ENCODE measurements around the gene CD55.
A peak's percentile ranks its signal among the peaks of the same experiment; 100 is the strongest.

CD55 gene

DNA sequence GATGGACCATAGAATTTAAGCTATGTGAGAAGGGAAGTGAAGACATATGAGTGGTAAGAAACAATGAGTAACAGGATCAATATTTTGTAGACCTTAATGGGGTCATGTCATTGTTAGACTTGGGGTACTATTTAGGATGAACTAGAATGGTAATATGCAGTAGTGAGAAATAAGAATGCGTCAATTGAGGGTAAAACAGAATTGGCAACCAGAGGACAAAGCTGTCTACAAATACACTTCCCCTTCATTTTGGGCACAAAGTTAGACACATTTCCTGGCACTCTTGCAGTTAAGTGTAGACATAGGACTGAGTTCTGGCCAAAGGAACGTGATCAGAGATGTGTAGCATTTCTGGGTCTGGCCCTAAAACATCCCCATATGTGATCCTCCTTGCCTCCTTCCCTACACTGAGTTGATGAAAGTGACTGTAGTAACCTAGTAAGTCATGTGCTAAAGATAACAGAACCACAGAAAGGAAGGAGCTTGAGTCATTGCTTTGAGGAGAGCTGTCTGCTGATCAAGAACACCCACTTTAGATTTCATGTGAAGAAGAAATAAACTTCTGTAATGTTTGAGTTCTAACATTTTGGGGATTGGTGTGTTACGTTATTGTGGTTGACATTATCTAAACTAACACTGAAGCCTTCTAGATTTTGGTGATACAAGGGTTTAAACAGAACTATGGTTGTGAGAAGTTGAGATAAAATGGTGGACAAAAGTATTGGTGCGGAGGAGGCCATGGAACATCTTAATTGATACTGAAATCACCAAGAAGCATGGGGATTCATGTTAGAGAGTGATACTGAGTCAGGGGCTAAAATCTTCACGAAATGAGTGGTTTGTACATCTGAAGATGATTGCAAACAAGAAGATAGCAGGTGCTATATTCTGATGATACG, 41.7 kb downstream of the CD55 start:
- DNase-seq (ENCODE audit: low spot score): no peak

DNA sequence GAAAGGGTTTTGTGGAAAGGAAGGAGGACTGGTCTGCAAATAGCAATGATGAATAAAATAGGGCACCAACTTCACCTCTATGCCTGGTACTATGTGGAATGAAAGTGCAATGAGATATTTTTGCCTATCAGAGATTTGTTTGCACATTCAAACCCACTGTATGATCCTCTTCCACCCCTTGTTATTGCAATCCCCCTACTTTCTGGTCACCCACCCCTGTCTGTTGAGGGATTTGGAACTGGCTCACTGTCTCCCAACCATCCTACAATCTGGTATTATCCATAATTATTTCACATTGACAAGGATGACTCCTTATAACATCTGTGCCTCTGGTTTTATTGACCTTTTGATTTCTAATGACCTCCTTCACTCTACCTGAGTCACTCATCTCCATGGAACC, 42.4 kb downstream of the CD55 start:
- no peak for DNase-seq (ENCODE audit: low spot score)

- DNase-seq (ENCODE audit: low spot score): no peak
Observed at GRCh38 chr1:207364614-207365013, 43.1 kb downstream of the CD55 start.

DNA sequence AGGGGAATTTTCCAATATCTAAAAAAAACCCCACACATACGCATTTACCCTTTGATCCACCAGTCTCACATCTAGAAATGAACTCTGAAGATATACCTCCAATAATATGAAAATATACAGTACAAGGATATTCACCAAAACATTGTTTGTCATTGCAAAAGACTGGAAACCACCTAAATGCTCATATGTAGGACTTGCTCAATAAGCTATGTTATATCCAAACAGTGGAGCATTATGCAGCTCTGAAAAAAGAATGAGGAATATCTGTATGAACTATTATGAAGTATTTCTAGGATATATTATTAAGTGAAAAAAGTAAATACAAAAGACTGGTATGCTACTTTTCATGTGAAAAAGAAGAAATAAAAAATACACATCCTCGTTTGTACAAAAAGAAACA, 43.6 kb downstream of the CD55 start:
- DNase-seq (ENCODE audit: low spot score): no peak

GRCh38 chr1:207366022-207366421, 44.5 kb downstream of the CD55 start:
- no peak for DNase-seq (ENCODE audit: low spot score)

DNA sequence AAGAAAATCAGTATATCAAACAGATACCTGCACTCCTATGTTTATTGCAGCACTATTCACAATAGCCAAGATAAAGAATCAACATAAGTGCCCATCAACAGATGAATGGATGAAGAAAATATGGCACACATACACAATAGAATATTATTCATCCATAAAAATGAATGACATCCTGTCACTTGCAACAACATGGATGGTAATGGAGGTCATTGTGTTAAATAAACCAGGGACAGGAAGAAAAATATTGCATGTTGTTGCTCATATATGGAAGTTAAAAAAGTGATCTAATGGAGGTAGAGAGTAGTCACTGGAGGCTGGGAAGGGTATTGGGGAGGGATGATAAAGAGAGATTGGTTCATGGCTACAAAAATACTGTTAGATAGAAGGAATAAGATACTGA, 67.2 kb downstream of the CD55 start:
- DNase-seq (ENCODE audit: low spot score): no peak

GRCh38 chr1:207389728-207390464, 68.4 kb downstream of the CD55 start:
- DNase-seq (ENCODE audit: low spot score): no peak

DNA sequence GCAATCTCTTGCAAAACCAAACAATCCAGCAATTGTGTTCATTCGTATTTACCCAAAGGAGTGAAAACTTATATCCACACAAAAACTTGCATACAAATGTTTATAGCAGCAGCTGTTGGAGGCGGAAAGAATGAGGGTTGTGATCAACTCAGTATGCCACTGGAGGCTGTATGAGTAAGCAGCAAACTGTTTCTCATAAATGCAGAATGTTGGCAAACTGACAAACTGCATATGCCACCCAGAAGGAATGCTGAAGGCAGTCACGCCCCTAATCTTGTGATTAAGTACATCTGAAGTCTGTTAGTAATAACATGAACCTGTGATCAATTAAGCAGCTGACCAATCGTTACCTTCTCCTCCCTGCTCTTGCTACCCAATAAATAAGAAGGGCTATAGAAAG, 72.1 kb downstream of the CD55 start:
- peak; percentile 42 for DNase-seq (ENCODE audit: low spot score)

- DNase-seq (ENCODE audit: low spot score): no peak
Observed at GRCh38 chr1:207396168-207396746, 74.8 kb downstream of the CD55 start.

- no peak for DNase-seq (ENCODE audit: low spot score)
Observed at GRCh38 chr1:207397525-207397926, 76.0 kb downstream of the CD55 start.

DNA sequence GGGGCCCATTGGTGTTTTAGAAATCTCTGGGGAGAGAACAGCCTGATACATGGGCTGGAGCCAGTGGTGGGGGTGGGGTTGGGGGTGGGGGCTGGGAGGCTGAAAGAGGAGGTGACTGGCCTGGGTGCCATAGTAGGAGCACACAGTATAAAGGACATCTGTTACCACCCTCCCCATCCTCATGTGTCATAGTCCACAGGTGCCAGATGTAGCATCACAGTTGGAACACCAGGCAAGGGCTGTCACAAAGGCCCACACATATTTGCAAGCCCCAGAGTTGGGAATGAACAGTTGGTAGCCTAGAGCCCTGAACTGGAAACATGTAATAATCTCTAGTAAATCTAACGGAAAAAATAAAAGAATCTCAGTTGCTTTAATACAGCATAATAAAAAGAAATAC, 77.5 kb downstream of the CD55 start:
- no peak for DNase-seq (ENCODE audit: low spot score)

GRCh38 chr1:207401578-207401977, 80.1 kb downstream of the CD55 start:
- DNase-seq (ENCODE audit: low spot score): no peak

DNA sequence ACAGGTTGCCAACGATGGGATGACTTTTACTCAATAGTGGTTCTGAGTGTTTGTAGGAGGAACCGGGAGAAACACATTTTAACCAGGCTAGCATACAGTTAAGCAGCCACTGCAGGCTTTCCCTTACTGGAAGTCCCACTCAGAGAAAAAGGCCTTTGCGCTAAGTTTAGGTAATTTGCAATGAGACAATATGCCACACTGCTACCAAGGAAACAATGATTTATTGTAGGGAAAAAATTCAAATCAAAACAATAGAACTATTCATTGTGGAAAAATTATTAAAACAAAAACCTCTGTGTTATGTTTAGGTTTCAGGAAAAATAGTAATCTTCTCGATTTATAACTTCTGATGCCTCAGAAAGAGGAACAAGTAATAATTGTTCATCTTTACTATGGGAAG, 81.3 kb downstream of the CD55 start:
- DNase-seq (ENCODE audit: low spot score): no peak

DNA sequence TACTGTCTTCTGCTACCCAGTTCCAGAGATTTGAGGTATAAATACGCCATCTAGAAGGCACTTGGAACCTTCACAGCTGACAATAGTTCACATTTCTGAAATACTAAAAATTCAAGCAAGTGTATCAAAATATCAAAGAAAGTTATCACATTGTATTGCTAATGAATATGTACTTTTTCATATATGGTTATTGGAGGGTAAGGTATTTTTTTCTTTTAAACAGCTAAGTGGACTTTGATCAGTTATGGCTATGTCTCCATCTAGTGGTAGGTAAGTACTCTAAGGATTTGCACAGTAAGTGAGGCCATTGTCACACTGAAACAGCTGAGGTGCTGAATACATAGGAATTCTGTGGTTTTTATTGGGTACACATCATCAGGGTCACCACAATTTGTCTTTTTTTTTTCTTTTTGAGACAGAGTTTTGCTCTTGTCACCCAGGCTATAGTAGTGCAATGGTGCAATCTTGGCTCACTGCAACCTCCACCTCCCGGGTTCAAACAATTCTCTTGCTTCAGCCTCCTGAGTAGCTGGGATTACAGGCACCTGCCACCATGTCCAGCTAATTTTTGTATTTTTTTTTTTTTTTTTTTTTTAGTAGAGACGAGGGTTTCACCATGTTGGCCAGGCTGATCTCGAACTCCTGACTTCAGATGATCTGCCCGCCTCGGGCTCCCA, 83.5 kb downstream of the CD55 start:
- peak; percentile 79 for DNase-seq (ENCODE audit: low spot score)

GRCh38 chr1:207405814-207406213, 84.3 kb downstream of the CD55 start:
- no peak for DNase-seq (ENCODE audit: low spot score)

DNA sequence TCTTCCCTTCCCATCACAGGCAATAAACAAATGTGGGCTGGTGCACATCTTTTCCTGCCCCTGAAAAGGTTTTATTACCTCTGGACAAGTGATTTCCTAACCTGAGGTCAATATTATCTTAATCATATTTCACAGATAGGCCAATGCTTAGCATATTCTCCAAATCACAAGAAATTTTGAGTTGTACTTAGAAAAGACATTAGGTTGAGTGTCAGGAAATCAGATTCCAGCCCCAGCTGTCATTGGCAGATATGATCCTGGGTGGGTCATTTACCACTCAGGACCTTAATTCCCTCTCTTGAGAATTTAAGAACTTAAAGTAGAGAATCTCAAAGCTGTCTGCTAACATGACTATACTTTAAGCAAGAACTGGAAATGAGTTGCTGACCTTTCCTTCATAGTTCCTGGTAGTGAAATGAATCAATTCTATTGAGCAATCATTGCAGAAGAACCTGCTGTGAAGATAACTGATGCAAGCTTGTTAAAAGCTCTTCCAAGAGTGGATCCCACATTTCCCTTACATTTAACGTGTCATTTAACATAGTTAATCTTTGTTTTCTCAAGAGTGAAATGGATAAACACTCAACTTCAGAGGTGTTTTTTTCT, 86.3 kb downstream of the CD55 start:
- DNase-seq (ENCODE audit: low spot score): peak; percentile 43
